NK-92 treated with Interleukin-12 subunit alpha and Interleukin-12 subunit beta, amount 100 ng/mL, for 24 hours (cell line): Measurements from ENCODE around the gene CAPN14.

Experiments used
- DNase-seq: peaks from one replicate; lab custom pipeline; 2025; lab: John Stamatoyannopoulos, UW

CAPN14 gene

GRCh38 chr2:31226266-31226665 is 9.0 kb upstream of the CAPN14 start:
- no peak for DNase-seq

GRCh38 chr2:31223749-31224148 is 6.4 kb upstream of the CAPN14 start:
- no peak for DNase-seq

- no peak for DNase-seq
Measured at GRCh38 chr2:31223026-31223425, 5.7 kb upstream of the CAPN14 start.

- no peak for DNase-seq
Measured at GRCh38 chr2:31222071-31222470, 4.8 kb upstream of the CAPN14 start.

GRCh38 chr2:31221544-31221943 is 4.2 kb upstream of the CAPN14 start:
- DNase-seq = no peak

- no peak for DNase-seq
Measured at GRCh38 chr2:31219131-31219969, 2.0 kb upstream of the CAPN14 start.

- DNase-seq = no peak
Measured at GRCh38 chr2:31216734-31217133, 581 bp downstream of the CAPN14 start.

GRCh38 chr2:31214444-31214915 is 2.8 kb downstream of the CAPN14 start:
- DNase-seq = no peak

GRCh38 chr2:31213601-31214443 is 3.5 kb downstream of the CAPN14 start:
- no peak for DNase-seq

GRCh38 chr2:31212659-31213600 is 4.4 kb downstream of the CAPN14 start:
- no peak for DNase-seq

- DNase-seq = no peak
Measured at GRCh38 chr2:31208240-31208639, 9.1 kb downstream of the CAPN14 start.

GRCh38 chr2:31207790-31208189 is 9.5 kb downstream of the CAPN14 start:
- DNase-seq = no peak

- no peak for DNase-seq
Measured at GRCh38 chr2:31205613-31206012, 11.7 kb downstream of the CAPN14 start.

- no peak for DNase-seq
Measured at GRCh38 chr2:31205186-31205585, 12.1 kb downstream of the CAPN14 start.

GRCh38 chr2:31204783-31205182 is 12.5 kb downstream of the CAPN14 start:
- no peak for DNase-seq

GRCh38 chr2:31203916-31204315 is 13.4 kb downstream of the CAPN14 start:
- DNase-seq = no peak

- no peak for DNase-seq
Measured at GRCh38 chr2:31202833-31203232, 14.5 kb downstream of the CAPN14 start.

- no peak for DNase-seq
Measured at GRCh38 chr2:31202041-31202440, 15.3 kb downstream of the CAPN14 start.

- no peak for DNase-seq
Measured at GRCh38 chr2:31200972-31201371, 16.3 kb downstream of the CAPN14 start.

GRCh38 chr2:31199206-31199605 is 18.1 kb downstream of the CAPN14 start:
- DNase-seq = no peak

GRCh38 chr2:31197669-31198068 is 19.6 kb downstream of the CAPN14 start:
- no peak for DNase-seq

- no peak for DNase-seq
Measured at GRCh38 chr2:31197166-31197565, 20.1 kb downstream of the CAPN14 start.
